ENCODE measurements around the gene BTF3. TPM values are rescaled to one million over a fixed set of nuclear protein-coding genes. Genes with fewer than 3 reads are reported as not detected.
"Not testable (repeated sequence)": the region's sequence is repeated elsewhere in the genome, so short reads cannot be mapped to it uniquely, and the experiment has no call there.

BTF3 gene
- total RNA-seq, 4 donors from 2014 or later, result 361 to 435 (median 392) TPM

- peaks cover 0 to 3% (median 0%) of the 10 kb centered on the region in 4 donors for H3K9me3 ChIP-seq
- TF ChIP-seq POLR2A (IDR thresholded peaks at IDR 0.05) (no peak), EP300 (IDR thresholded peaks at IDR 0.05) (no peak)
- TF ChIP-seq, protein P1, sequence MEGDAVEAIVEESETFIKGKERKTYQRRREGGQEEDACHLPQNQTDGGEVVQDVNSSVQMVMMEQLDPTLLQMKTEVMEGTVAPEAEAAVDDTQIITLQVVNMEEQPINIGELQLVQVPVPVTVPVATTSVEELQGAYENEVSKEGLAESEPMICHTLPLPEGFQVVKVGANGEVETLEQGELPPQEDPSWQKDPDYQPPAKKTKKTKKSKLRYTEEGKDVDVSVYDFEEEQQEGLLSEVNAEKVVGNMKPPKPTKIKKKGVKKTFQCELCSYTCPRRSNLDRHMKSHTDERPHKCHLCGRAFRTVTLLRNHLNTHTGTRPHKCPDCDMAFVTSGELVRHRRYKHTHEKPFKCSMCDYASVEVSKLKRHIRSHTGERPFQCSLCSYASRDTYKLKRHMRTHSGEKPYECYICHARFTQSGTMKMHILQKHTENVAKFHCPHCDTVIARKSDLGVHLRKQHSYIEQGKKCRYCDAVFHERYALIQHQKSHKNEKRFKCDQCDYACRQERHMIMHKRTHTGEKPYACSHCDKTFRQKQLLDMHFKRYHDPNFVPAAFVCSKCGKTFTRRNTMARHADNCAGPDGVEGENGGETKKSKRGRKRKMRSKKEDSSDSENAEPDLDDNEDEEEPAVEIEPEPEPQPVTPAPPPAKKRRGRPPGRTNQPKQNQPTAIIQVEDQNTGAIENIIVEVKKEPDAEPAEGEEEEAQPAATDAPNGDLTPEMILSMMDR (IDR thresholded peaks at IDR 0.05), result no peak
- H3K4me3 ChIP-seq, result no peak overlapping the region
- 50 to 64% methylated on average over 1 of the region's 1 CpG for WGBS, 2 donors
- H3K4me1 ChIP-seq, result peaks cover 0 to 6% (median 0%) of the 10 kb centered on the region in 4 donors
- H3K27me3 ChIP-seq, result peaks cover 0 to 28% of the 10 kb centered on the region in 2 donors
- no peak overlapping the region for H3K27ac ChIP-seq
- DNase-seq (ENCODE audit: low spot score in 2 of 2), result no peak
- H3K36me3 ChIP-seq, result no peaks in the 10 kb centered on the region
Observed at GRCh38 chr5:73460133-73460532, 38.1 kb upstream of the BTF3 start.

DNA sequence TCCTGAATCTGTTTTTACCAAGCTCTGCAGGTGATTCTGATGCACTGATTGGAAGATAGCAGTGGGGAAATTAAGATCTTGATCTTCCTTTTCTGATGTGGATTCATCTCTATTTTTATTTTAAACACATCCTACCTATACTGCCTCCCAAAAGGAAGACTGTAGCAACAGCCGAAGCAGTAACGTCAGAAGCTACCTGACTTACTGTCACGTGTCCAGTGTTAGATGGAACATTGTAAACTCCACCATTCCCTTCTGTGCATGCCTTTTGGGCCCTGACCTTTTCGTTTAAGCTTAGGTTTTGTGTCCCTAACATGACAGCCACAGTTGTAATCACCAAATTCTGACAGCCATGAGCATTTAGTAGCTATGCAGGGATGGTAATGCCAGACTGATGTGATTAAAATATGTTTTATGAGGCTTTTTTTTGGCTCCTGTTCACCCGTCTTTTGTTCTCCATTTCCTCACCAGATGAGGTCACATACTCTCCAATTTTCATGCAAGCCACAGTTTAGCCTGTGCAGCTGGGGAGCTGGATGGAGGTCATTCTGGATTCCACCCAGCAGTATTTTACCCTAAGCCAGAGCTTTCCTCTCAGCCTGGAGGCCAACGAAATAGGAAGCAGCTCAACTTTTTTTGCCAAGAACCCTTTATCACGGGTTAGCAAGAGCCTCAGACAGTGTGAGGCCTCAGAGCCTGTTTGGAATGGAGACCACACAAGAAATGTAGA lies 34.1 kb upstream of the BTF3 start:
- DNase-seq (ENCODE audit: low spot score in 2 of 2), result peak in 1 of 2 donors; percentile 36
- Histone ChIP-seq H3K9me3 (no peaks in the 10 kb centered on the region), H3K4me1 (peaks cover 0 to 6% (median 0%) of the 10 kb centered on the region in 4 donors), H3K27ac (peak overlapping the region in 1 of 4 donors; percentile 20), H3K4me3 (no peak overlapping the region), H3K36me3 (no peaks in the 10 kb centered on the region), H3K27me3 (no peaks in the 10 kb centered on the region)
- TF ChIP-seq POLR2A (IDR thresholded peaks at IDR 0.05) (no peak), EP300 (IDR thresholded peaks at IDR 0.05) (no peak)
- TF ChIP-seq, protein P1 (IDR thresholded peaks at IDR 0.05), result no peak
- 47 to 48% methylated on average over 7 of the region's 7 CpGs for WGBS, 2 donors

GRCh38 chr5:73468638-73469037 lies 29.6 kb upstream of the BTF3 start:
- not testable (repeated sequence) for H3K27me3 ChIP-seq; H3K27ac ChIP-seq; H3K4me1 ChIP-seq; H3K36me3 ChIP-seq; H3K4me3 ChIP-seq; H3K9me3 ChIP-seq; DNase-seq (ENCODE audit: low spot score in 2 of 2)
- 82 to 84% methylated on average over 3 of the region's 3 CpGs for WGBS, 2 donors

GRCh38 chr5:73469878-73470277 lies 28.4 kb upstream of the BTF3 start:
- Histone ChIP-seq H3K9me3 (no peaks in the 10 kb centered on the region), H3K4me3 (no peak overlapping the region), H3K36me3 (no peaks in the 10 kb centered on the region), H3K27ac (no peak overlapping the region), H3K27me3 (no peaks in the 10 kb centered on the region), H3K4me1 (no peaks in the 10 kb centered on the region)
- DNase-seq (ENCODE audit: low spot score in 2 of 2), result no peak
- 95 to 96% methylated on average over 8 of the region's 8 CpGs for WGBS, 2 donors
- TF ChIP-seq POLR2A (IDR thresholded peaks at IDR 0.05), result no peak
- TF ChIP-seq, protein P1 (IDR thresholded peaks at IDR 0.05), result no peak
- TF ChIP-seq EP300 (IDR thresholded peaks at IDR 0.05), result no peak

GRCh38 chr5:73471654-73472053 lies 26.6 kb upstream of the BTF3 start:
- no peak overlapping the region for H3K4me3 ChIP-seq
- TF ChIP-seq, protein P1 (IDR thresholded peaks at IDR 0.05), result no peak
- TF ChIP-seq EP300 (IDR thresholded peaks at IDR 0.05) (no peak), POLR2A (IDR thresholded peaks at IDR 0.05) (no peak)
- H3K36me3 ChIP-seq, result no peaks in the 10 kb centered on the region
- no peak for DNase-seq (ENCODE audit: low spot score in 2 of 2)
- no peaks in the 10 kb centered on the region for H3K4me1 ChIP-seq
- no peak overlapping the region for H3K27ac ChIP-seq
- no peaks in the 10 kb centered on the region for H3K27me3 ChIP-seq
- no peaks in the 10 kb centered on the region for H3K9me3 ChIP-seq
